ENCODE measurements around the gene TMX1. TPM values are rescaled to one million over a fixed set of nuclear protein-coding genes. Genes with fewer than 3 reads are reported as not detected.

TMX1 gene
- total RNA-seq, 1 donor: 85.1 TPM

DNA sequence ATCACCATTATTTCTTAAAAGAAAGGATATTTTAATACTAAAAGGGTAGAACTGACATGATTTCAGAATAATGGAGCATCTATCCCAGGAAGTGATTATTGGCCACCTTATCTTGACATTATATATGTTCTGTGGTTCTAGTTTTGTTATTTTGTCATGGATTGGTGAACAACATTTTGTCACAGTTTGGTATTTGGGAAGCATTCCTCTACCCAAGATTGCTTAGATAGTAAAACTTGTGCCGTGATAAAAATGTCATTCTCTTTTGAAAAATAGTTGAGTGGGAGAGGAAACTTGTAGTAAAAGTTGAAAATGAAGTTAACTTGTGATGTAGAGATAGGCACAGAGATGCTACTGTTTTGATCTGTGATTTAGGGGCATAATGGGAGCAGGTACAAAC lies 65.7 kb downstream of the TMX1 start:
- DNase-seq (ENCODE audit: low read depth): peak; percentile 44
- no peak overlapping the region for H3K4me3 ChIP-seq (ENCODE audit: low read depth, low read length)
- TF ChIP-seq, protein P1, sequence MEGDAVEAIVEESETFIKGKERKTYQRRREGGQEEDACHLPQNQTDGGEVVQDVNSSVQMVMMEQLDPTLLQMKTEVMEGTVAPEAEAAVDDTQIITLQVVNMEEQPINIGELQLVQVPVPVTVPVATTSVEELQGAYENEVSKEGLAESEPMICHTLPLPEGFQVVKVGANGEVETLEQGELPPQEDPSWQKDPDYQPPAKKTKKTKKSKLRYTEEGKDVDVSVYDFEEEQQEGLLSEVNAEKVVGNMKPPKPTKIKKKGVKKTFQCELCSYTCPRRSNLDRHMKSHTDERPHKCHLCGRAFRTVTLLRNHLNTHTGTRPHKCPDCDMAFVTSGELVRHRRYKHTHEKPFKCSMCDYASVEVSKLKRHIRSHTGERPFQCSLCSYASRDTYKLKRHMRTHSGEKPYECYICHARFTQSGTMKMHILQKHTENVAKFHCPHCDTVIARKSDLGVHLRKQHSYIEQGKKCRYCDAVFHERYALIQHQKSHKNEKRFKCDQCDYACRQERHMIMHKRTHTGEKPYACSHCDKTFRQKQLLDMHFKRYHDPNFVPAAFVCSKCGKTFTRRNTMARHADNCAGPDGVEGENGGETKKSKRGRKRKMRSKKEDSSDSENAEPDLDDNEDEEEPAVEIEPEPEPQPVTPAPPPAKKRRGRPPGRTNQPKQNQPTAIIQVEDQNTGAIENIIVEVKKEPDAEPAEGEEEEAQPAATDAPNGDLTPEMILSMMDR (IDR thresholded peaks at IDR 0.05; ENCODE audit: insufficient read depth, low read depth, low read length): no peak

Small RNAs within 50 kb of the gene (small RNA-seq; reads per million reads assigned to genes)
- gene RF00019: not detected
- gene RF00156: not detected

Other genes starting within 250 kb of the TMX1 start
- gene TRIM9, start 145.1 kb upstream of the TMX1 start, total RNA-seq: 0.64 TPM in 1 of 2 replicates, not detected in the other

Measured in fibroblast of villous mesenchyme (primary cell).